Mucosa of descending colon (tissue), 3 donors: ENCODE data around the gene PDS5A. TPM values are rescaled to one million over a fixed set of nuclear protein-coding genes. Genes with fewer than 3 reads are reported as not detected.
"Not testable (repeated sequence)": the region's sequence is repeated elsewhere in the genome, so short reads cannot be mapped to it uniquely, and the experiment has no call there.

Experiments used
- ATAC-seq: fragments of 200-7000 bp; cut with Tn5 transposase; one replicate; pipeline ENCODE4 v1.9.1; 2020; ENCODE audit warnings: mild to moderate bottlenecking, moderate library complexity
- DNase-seq, 3 donors: peaks; one replicate each; pipeline ENCODE4 v3.0.0-alpha.2; 2020
- H3K36me3 ChIP-seq: fragments of 200-600 bp; one replicate; pipeline ENCODE4 v1.8.0; 2021; ENCODE audit warnings: low read depth, mild to moderate bottlenecking
- H3K4me1 ChIP-seq: fragments of 200-600 bp; one replicate; pipeline ENCODE4 v1.8.0; 2021; ENCODE audit warnings: low read depth, mild to moderate bottlenecking
- H3K4me3 ChIP-seq: fragments of 200-600 bp; one replicate; pipeline ENCODE4 v1.8.0; 2021; ENCODE audit warnings: mild to moderate bottlenecking
- H3K9me3 ChIP-seq: fragments of 200-600 bp; one replicate; pipeline ENCODE4 v1.8.0; 2021; ENCODE audit warnings: mild to moderate bottlenecking
- intact Hi-C, 2 donors: fragments of 100-400 bp; cut with DNase I in 1 of 2; cut with micrococcal nuclease in 1 of 2; formaldehyde crosslinking; loops; one replicate each; pipeline versions ENCODE4 v1.11.0 to v1.11.1; 2022; cut with DNase I, micrococcal nuclease
- total RNA-seq, 3 donors: library from RNA; stranded (reverse); fragmentation: NEBNext Ultra II Directional in 2 of 3; extraction: Animal tissue kit (Norgen Biotek cat#: 25700) in 2 of 3; gene quantifications; one replicate each; pipeline versions ENCODE4 v1.2.1 to v1.2.4, GENCODE V29; 2021 to 2023
- TF ChIP-seq, protein P1 (sequence below): fragments of 200-600 bp; IDR thresholded peaks from one replicate; pipeline ENCODE4 v1.8.0; 2022; ENCODE audit warnings: antibody characterized with exemption, mild to moderate bottlenecking
- donor health status: DM: no; HTN: no; CAD: no; lungs with moderate emphysema.
- donor health status: DM: no; HTN: no; CAD: no.
- donor health status: DM: no; HTN: yes; CAD: no.

PDS5A gene
- total RNA-seq, 3 donors from 2014 or later: 53.4 to 68.3 (median 64.7) TPM

DNA sequence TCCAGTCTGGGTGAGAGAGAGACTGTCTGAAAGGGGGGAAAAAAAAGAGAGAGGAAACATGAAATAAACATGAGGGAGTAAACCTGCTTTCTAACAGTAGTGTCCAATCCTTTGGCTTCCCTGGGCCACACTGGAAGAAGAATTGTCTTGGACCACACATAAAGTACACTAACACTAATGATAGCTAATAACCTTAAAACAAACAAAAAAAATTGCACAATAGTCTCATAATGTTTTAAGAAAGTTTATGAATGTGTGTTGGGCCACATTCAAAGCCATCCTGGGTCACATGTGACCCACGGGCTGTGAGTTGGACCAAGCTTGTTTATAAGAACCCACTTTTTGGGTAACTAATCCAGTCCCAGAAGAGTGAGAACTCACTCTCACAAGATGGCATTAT, 30.3 kb downstream of the PDS5A start:
- intact Hi-C loops: no loop called here
- H3K4me1 ChIP-seq: no peaks in the 10 kb centered on the region
- TF ChIP-seq, protein P1, sequence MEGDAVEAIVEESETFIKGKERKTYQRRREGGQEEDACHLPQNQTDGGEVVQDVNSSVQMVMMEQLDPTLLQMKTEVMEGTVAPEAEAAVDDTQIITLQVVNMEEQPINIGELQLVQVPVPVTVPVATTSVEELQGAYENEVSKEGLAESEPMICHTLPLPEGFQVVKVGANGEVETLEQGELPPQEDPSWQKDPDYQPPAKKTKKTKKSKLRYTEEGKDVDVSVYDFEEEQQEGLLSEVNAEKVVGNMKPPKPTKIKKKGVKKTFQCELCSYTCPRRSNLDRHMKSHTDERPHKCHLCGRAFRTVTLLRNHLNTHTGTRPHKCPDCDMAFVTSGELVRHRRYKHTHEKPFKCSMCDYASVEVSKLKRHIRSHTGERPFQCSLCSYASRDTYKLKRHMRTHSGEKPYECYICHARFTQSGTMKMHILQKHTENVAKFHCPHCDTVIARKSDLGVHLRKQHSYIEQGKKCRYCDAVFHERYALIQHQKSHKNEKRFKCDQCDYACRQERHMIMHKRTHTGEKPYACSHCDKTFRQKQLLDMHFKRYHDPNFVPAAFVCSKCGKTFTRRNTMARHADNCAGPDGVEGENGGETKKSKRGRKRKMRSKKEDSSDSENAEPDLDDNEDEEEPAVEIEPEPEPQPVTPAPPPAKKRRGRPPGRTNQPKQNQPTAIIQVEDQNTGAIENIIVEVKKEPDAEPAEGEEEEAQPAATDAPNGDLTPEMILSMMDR: no peak
- H3K4me3 ChIP-seq: no peak overlapping the region
- ATAC-seq: no peak
- DNase-seq: no peak
- no peaks in the 10 kb centered on the region for H3K9me3 ChIP-seq
- H3K36me3 ChIP-seq: no peaks in the 10 kb centered on the region

DNA sequence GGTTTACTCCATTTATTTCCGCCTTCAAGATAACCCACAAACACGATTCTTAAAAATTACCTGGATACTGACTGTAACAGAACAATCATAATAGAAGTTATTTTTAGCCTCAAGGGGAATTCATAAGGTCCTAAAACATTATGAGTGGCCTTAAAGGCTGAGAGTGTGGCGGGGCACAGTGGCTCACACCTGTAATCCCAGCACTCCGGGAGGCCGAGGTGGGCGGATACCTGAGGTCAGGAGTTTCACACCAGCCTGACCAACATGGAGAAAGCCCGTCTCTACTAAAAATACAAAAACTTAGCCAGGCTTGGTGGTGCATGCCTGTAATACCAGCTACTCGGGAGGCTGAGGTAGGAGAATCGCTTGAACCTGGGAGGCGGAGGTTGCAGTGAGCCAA, 33.5 kb downstream of the PDS5A start:
- intact Hi-C loops, H3K4me3 ChIP-seq, H3K9me3 ChIP-seq, H3K36me3 ChIP-seq, DNase-seq, H3K4me1 ChIP-seq, ATAC-seq: not testable (repeated sequence)

DNA sequence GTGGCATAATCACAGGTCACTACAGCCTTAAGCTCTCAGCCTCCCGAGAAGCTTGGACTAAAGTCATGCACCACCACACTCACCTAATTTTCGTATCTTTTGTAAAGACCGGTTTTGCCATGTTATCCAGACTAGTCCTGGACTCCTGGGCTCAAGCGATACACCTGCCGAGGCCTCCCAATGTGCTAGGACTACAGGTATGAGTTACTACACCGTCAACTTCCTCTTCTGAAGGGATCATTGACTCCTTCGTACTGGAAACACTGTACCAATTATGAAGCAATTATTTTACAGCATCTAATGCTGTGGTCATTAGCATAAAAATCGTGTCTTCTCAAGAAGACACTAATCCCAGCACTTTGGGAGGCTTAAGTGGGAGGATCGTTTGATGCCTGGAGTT, 35.2 kb downstream of the PDS5A start:
- no peak for ATAC-seq
- no peak for DNase-seq
- Histone ChIP-seq H3K9me3 (no peaks in the 10 kb centered on the region), H3K36me3 (no peaks in the 10 kb centered on the region), H3K4me3 (no peak overlapping the region), H3K4me1 (no peaks in the 10 kb centered on the region)
- intact Hi-C loops: no loop called here
- TF ChIP-seq, protein P1: no peak

DNA sequence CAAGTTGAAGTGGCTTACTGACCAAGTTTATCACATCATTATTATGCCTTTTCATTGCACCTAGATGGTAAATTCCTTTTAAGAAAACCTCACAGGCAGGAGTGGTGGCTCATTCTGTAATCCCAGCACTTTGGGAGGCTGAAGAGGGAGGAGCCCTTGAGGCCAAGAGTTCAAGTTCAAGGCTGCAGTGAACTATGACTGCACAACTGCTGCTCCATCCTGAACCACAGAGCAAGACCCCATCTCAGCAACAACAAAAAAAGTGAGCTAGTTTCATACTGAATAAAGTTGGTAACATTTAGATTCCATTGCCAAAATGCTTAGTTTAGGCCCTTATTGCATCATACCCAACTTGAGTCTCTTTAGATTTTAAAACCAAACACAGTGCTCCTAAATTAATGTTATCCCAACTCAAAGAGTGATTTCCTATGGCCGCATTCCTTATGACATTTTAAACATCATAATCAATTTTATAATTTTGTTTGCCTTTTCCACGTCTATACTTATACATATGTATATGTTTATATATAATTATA, 36.0 kb downstream of the PDS5A start:
- ATAC-seq (no peak), DNase-seq (no peak)
- Histone ChIP-seq H3K4me3 (no peak overlapping the region), H3K4me1 (no peaks in the 10 kb centered on the region), H3K9me3 (no peaks in the 10 kb centered on the region), H3K36me3 (no peaks in the 10 kb centered on the region)
- intact Hi-C loops: no loop called here
- TF ChIP-seq, protein P1: no peak

DNA sequence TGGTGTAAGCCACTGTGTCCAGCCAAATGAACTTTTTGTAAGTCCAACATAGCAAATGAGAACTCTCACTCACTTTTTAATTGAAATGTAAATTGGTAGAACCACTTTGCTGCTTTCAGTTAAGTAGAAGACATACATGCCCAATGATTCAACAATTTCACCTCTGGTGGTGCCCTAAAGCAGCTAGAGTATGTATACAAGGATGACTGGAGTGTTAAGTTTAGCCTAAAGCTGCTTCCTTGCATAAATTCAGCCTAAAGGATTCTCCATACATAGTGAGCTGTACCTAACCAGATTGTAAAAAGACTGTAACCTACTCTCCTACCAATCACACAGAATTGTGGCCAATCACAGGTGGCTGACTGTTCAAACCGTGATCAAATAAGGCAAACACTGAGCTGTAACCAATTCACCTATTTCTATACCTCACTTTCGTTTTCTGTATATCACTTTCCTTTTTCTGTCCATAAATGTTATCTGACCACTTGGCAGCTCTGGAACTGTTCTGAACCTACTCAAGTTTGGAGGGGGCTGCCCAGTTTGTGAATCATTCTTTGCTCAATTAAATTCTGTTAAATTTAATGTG, 39.9 kb downstream of the PDS5A start:
- Histone ChIP-seq H3K36me3 (no peaks in the 10 kb centered on the region), H3K9me3 (no peaks in the 10 kb centered on the region), H3K4me1 (peaks cover 8% of the 10 kb centered on the region), H3K4me3 (no peak overlapping the region)
- peak; percentile 90 for ATAC-seq
- TF ChIP-seq, protein P1: no peak
- DNase-seq: no peak
- intact Hi-C loops: no loop called here

DNA sequence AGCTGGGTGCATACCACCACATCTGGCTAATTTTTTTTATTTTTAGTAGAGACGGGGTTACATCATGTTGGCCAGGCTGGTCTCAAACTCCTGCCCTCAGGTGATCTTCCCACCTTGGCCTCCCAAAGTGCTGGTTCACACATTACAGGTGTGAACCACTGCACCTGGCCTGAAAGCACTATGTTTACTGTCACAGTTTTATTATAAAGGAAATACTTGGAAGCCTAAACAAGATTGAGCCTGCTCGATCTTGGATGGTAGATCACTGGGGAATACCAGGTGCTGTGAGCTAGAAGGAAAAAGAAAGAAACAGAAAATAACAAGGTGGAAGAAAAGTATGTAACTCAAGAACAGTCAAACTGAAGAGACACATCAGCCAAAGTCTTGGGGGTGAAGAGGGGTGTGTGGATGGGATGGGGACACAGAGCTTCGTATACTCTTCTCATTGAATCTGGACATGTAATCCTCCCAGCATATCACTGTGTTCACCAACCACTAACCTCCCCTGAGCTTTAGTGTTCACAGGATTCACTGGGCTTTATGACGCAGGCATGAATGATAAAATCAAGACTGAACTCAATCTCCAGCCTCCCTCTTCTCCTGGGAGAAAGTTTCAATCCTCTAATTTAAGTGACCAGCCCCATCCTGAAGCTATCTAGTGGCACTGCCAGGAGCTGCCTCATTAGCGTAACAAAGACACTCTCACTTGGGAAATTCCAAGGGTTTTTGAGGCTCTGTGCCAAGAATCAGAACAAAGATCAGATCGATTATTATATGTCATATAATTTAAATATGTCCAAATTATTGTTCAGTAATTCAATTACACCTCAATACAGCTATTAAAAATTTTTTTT, 40.9 kb downstream of the PDS5A start:
- Histone ChIP-seq H3K9me3 (no peaks in the 10 kb centered on the region), H3K4me3 (no peak overlapping the region), H3K36me3 (no peaks in the 10 kb centered on the region), H3K4me1 (peaks cover 13% of the 10 kb centered on the region)
- no peak for DNase-seq
- TF ChIP-seq, protein P1: no peak
- ATAC-seq: no peak
- intact Hi-C loops: no loop called here
